ENCODE measurements around the gene FBRSL1. TPM values are rescaled to one million over a fixed set of nuclear protein-coding genes. Genes with fewer than 3 reads are reported as not detected.
"Not testable (repeated sequence)": the region's sequence is repeated elsewhere in the genome, so short reads cannot be mapped to it uniquely, and the experiment has no call there.

FBRSL1 gene
- total RNA-seq, 1 donor from 2014 or later = 56.5 TPM

DNA sequence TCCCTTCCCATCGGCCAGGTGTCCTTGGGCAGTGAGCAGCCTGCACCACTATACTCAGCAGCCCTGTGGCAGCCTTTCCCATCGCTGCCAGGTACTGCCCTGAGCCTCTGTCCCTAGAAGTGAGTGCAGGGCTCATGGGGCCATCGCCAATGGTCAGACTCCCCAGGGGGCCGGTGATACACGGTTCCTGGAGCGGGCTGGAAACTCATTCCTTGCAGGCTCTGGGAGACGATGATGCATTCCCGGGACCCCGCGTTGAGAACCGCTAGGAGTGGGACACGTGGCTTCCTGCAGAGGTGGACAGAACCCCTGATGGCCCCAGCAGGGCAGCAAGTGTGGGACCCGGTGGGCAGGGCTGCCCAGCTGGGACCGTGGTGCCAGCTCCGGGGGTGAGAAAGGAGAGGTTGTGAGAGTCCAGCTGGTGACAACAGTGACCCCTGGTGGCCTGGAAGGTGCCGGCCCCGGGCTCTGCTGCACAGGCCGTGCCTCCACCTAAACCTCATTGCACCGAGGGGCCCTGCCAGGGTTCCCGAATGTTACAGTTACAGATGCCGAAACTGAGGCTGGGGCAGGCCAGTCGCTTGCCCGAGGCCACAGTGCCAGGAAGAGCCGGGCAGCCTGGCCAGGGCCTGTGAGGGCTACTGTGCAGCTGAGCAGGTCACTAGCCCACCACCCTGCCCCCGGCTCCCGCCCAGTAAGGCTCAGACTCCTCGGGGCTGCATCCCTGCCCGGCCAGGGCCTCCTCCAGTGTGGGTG is 33.8 kb downstream of the FBRSL1 start:
- intact Hi-C loops (cut with micrococcal nuclease) = loop anchor here (1.0 kb wide), 2 partner anchors 108 to 369 kb away; no protein-coding TSS in a partner anchor

DNA sequence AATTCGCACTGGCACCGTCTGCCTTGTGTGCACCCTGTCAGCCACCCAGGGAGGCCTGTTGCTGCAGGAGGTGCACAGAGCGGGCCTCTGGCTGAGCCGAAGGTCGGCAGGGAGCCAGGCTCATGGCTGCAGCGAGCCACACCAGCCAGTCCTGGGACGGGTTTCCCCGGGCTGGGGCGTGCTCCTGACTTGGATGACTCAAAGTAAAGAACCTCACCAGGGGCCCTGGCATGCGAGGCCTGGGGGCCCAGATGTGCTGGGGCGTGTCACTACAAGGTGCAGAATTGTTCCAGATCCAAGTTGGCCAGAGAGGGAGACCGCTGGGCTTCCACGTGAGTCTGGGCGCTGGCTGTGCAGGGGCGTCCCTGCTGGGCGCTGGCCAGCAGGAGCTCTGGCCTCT is 34.5 kb downstream of the FBRSL1 start:
- intact Hi-C loops (cut with micrococcal nuclease) = loop anchor here (1.0 kb wide), 2 partner anchors 109 to 370 kb away; no protein-coding TSS in a partner anchor

GRCh38 chr12:132525011-132525832 is 35.3 kb downstream of the FBRSL1 start:
- intact Hi-C loops (cut with micrococcal nuclease) = no loop called here

- intact Hi-C loops (cut with micrococcal nuclease) = no loop called here
These were observed 36.0 kb downstream of the FBRSL1 start for GRCh38 chr12:132525833-132526455.

GRCh38 chr12:132527186-132527882 is 37.4 kb downstream of the FBRSL1 start:
- intact Hi-C loops (cut with micrococcal nuclease) = no loop called here

GRCh38 chr12:132527883-132528264 is 37.9 kb downstream of the FBRSL1 start:
- intact Hi-C loops (cut with micrococcal nuclease) = no loop called here

GRCh38 chr12:132528564-132529106 is 38.7 kb downstream of the FBRSL1 start:
- intact Hi-C loops (cut with micrococcal nuclease) = no loop called here

DNA sequence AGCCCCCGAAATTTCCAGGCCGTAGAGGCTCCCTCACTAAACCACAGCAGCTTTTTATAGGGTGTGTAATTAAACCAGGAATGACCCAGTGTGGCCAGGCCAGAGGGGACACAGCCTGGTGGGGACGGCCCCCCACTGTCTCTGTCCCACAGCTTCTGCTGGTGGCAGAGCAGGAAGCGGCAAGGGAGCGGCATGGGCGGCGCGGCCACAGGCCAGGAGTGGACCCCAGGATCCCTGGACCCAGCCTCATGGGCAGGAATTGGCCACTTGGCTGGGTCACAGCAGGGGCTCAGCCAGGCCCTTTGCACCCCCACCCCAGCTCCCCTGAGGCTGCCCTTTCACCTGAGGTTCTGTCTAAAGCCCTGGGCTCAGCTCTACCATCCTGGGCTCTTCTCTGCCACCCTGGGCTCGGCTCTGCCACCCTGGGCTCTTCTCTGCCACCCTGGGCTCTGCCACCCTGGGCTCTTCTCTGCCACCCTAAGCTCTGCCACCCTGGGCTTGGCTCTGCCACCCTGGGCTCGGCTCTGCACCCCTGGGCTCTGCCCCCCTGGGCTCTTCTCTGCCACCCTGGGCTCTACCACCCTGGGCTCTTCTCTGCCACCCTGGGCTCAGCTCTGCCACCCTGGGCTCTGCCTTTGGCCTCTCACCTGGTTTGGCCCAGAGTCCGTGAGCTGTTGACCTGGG is 39.3 kb downstream of the FBRSL1 start:
- intact Hi-C loops (cut with micrococcal nuclease) = no loop called here

GRCh38 chr12:132529906-132530305 is 40.0 kb downstream of the FBRSL1 start:
- intact Hi-C loops (cut with micrococcal nuclease) = no loop called here

GRCh38 chr12:132530447-132530846 is 40.5 kb downstream of the FBRSL1 start:
- intact Hi-C loops (cut with micrococcal nuclease) = no loop called here

- intact Hi-C loops (cut with micrococcal nuclease) = no loop called here
These were observed 40.9 kb downstream of the FBRSL1 start for GRCh38 chr12:132530851-132531250.

- intact Hi-C loops (cut with micrococcal nuclease) = not testable (repeated sequence)
These were observed 43.0 kb downstream of the FBRSL1 start for GRCh38 chr12:132532711-132533583.

DNA sequence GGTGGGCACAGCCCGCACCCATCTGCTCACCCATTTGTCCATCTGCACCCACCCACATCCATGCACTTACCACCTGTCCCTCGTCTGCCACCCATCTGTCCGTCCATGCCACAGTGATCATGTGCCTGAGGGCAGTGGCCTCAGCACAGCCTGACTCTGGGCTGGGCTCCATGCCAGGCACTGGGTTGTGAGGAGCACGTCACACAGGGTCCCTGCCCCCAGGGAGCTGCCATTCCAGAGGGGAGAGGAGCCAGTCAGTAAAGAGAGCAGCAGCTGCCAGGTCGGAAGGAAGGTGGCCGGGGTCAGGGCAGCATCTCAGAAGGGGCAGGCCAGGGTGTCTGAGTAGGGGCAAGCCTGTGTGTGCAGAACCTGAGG is 43.6 kb downstream of the FBRSL1 start:
- intact Hi-C loops (cut with micrococcal nuclease) = no loop called here

DNA sequence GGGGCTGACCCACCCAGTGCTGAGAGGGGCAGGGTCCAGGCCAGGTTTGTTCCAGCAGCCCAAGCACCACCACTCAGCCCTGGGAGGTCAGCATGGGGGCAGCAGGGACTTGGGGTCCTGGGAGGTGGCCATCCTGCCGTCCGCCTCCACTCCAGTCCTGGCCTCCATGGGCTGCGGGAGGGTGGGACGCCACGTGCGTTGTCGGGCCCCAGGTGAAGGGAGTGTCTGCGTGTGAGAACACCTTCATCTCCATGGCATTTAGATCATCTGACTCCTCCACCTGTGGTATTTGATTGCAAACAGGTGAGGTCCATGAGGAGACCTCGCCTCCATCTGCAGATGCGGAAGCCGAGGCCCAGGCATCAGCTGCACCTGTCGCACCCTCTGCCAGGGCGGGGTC is 44.1 kb downstream of the FBRSL1 start:
- intact Hi-C loops (cut with micrococcal nuclease) = no loop called here

- intact Hi-C loops (cut with micrococcal nuclease) = no loop called here
These were observed 45.1 kb downstream of the FBRSL1 start for GRCh38 chr12:132535019-132535418.

DNA sequence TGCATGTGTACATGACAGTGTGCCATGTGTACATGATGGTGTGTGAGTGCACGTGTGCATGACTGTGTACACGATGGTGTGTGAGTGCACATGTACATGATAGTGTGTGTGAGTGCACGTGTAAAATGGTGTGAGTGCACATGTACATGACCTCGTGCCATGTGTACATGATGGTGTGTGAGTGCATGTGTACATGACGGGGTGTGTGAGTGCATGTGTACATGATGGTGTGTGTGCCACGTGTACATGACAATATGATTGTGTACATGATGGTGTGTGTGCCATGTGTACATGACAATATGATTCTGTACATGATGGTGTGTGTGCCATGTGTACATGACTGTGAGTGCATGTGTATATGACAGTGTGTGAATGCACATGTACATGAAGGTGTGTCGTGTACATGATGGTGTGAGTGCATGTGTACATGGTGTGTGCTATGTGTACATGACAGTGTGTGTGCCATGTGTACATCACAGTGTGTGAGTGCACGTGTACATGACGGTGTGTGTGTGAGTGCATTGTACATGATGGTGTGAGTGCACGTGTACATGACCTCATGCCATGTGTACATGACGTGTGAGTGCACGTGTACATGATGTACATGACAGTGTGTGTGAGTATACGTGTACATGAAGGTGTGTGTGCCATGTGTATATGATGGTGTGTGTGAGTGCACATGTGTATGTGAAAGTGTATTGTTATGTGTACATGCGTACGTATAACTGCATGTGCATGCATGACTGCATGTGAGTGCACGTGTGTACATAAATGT is 46.3 kb downstream of the FBRSL1 start:
- intact Hi-C loops (cut with micrococcal nuclease) = no loop called here

- intact Hi-C loops (cut with micrococcal nuclease) = no loop called here
These were observed 47.1 kb downstream of the FBRSL1 start for GRCh38 chr12:132537049-132537448.

DNA sequence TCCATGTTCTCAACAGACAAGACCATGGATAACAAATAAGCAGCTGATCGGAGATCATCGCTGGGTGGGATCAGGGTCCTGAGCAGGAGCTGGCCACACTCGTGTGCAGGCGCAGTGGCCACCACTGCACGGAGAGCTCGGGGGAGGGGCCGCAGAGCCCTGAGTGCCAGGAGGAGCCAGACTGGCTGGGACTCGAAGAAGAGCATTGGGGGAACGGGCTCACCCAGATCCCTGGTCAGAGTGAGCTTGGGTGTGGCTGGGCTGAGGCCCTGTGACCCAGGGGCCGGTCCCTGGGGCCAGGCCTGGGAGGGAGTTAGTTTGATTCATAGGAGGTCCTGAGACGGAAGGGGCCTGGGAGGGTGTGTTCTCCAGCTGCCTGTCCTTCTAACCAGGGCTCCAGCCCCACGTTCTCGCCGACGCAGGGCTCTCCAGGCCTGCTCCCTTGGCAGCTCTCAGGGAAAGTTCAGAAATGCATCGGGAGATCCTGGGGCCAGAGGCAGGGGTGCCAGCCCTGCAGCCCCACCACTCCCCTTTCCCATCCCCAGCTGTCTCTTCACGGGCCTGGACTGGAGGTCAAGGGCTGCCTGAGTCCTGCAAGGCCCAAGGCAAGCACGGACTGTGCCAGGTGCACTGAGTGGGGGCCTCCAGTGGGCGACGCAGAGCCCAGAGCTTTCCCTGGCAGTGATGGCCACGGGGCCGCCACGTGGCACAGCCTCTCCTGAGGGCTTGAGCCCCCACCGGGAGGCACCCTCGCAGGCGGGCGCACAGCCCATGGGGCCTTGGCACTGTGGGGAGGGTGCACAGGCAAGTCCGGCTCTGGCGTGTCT is 48.1 kb downstream of the FBRSL1 start:
- intact Hi-C loops (cut with micrococcal nuclease) = no loop called here

Measured in T-helper 2 cell treated with Interferon-gamma antibody and Interleukin-4, amounts not matched to agents 100 ng/mL and 5 ng/mL, for 36 hours (primary cell).